GM21737 (cell line): ENCODE data around the gene OGDH.
A peak's percentile ranks its signal among the peaks of the same experiment; 100 is the strongest.
"Not testable (repeated sequence)": the region's sequence is repeated elsewhere in the genome, so short reads cannot be mapped to it uniquely, and the experiment has no call there.

Experiments used
- ATAC-seq: cut with Tn5 transposase; IDR thresholded peaks from one replicate; pipeline ENCODE4 v1.9.1; 2021; ENCODE audit warnings: mild to moderate bottlenecking, moderate library complexity; ENCODE audit not compliant: unreplicated experiment

The OGDH gene

GRCh38 chr7:44606341-44607140, at the start of gene OGDH:
Gene OGDH, plus strand, starts transcription at chr7:44606627. Its CDS starts 17,717 bp downstream, at chr7:44624344.
- peak; percentile 94 for ATAC-seq

GRCh38 chr7:44557485-44557884, 48.9 kb upstream of the OGDH start:
- no peak for ATAC-seq

- no peak for ATAC-seq
Observed at GRCh38 chr7:44559485-44559884, 46.9 kb upstream of the OGDH start.

- no peak for ATAC-seq
Observed at GRCh38 chr7:44561481-44561880, 44.9 kb upstream of the OGDH start.

GRCh38 chr7:44561962-44562621, 44.3 kb upstream of the OGDH start:
- no peak for ATAC-seq

- ATAC-seq: not testable (repeated sequence)
Observed at GRCh38 chr7:44562622-44562962, 43.8 kb upstream of the OGDH start.

GRCh38 chr7:44563171-44563679, 43.2 kb upstream of the OGDH start:
- no peak for ATAC-seq

GRCh38 chr7:44564606-44565005, 41.8 kb upstream of the OGDH start:
- ATAC-seq: no peak

GRCh38 chr7:44565097-44565794, 41.2 kb upstream of the OGDH start:
- no peak for ATAC-seq

GRCh38 chr7:44565795-44566559, 40.5 kb upstream of the OGDH start:
- ATAC-seq: no peak

GRCh38 chr7:44566680-44567079, 39.7 kb upstream of the OGDH start:
- no peak for ATAC-seq

- no peak for ATAC-seq
Observed at GRCh38 chr7:44567884-44568283, 38.5 kb upstream of the OGDH start.

- no peak for ATAC-seq
Observed at GRCh38 chr7:44568771-44569560, 37.5 kb upstream of the OGDH start.

- ATAC-seq: no peak
Observed at GRCh38 chr7:44569959-44570358, 36.5 kb upstream of the OGDH start.

GRCh38 chr7:44572771-44573170, 33.7 kb upstream of the OGDH start:
- no peak for ATAC-seq

- peak; percentile 94 for ATAC-seq
Observed at GRCh38 chr7:44573464-44574286, 32.8 kb upstream of the OGDH start, which contains the start of gene DDX56. Gene DDX56, minus strand, starts transcription at chr7:44573908. Its CDS starts 13 bp downstream, at chr7:44573895.

- no peak for ATAC-seq
Observed at GRCh38 chr7:44574287-44574872, 32.0 kb upstream of the OGDH start.

GRCh38 chr7:44575054-44575453, 31.4 kb upstream of the OGDH start:
- ATAC-seq: no peak

- no peak for ATAC-seq
Observed at GRCh38 chr7:44576228-44576627, 30.2 kb upstream of the OGDH start.
